Measurements from ENCODE around the gene ITK. TPM values are rescaled to one million over a fixed set of nuclear protein-coding genes. Genes with fewer than 3 reads are reported as not detected.

ITK gene
- total and polyA plus RNA-seq, 2 donors (not counting 3 experiments of a cell fraction or from before 2014, with no cell fraction given) = not detected

DNA sequence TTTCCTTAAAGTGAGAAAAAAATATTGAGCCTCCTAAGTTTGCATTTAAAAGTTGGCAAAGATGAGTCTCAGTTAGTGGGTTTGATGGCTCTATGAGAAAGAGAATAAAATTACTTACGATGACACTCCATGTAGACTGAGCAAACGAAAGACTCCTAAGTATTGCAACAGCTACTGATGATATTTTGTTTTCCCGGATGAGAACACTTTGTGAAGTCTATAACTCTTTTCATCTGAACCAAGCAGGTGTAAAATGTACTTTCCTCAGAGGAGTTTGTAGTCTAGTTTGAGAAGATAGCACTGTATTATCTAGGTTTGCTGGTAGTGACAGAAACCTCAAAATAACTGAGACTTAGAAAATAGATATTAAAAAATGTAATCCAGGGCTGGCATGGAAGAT is 1.7 kb upstream of the ITK start:
- POLR2A ChIA-PET = no interaction called here

More for the DNA sequence above, 1.7 kb upstream of the ITK start:
- intact Hi-C loops (cut with micrococcal nuclease) (no loop called here), dilution Hi-C loops (cut with MboI; ENCODE audit: extremely low pct_ligation_motif_present, low sequenced_read_pairs) (no loop called here)
- Histone ChIP-seq H3K9me3 (replicated peaks; ENCODE audit: control insufficient read depth, insufficient read depth, low read length) (no peaks in the 10 kb centered on the region), H3K4me1 (ENCODE audit: control insufficient read depth, extremely low read depth, insufficient read depth, low read length) (no peaks in the 10 kb centered on the region), H3K79me2 (ENCODE audit: control insufficient read depth, insufficient read depth, low read length) (no peaks in the 10 kb centered on the region), H3K4me2 (ENCODE audit: insufficient read depth, low read length) (no peak overlapping the region), H4K20me1 (replicated peaks; ENCODE audit: control insufficient read depth, extremely low read depth, insufficient read depth, low read length) (no peaks in the 10 kb centered on the region), H3K9ac (replicated peaks; ENCODE audit: extremely low read depth, insufficient read depth, low read length) (no peak overlapping the region), H3K27ac (ENCODE audit: insufficient read depth, low read depth, low read length) (no peak overlapping the region), H3K36me3 (ENCODE audit: control insufficient read depth in 2 of 2, extremely low read depth in 1 of 2, insufficient read depth in 2 of 2, low read length in 2 of 2) (no peaks in the 10 kb centered on the region), H2AFZ (ENCODE audit: low read depth, low read length) (no peak overlapping the region), H3K27me3 (ENCODE audit: control insufficient read depth in 2 of 2, insufficient read depth in 2 of 2, low read length in 2 of 2) (no peaks in the 10 kb centered on the region), H3K9me1 (replicated peaks; ENCODE audit: control insufficient read depth, extremely low read depth, insufficient read depth, low read length) (no peaks in the 10 kb centered on the region), H3K4me3 (replicated peaks in 1 of 3; ENCODE audit: insufficient read depth in 1 of 3, low read depth in 1 of 3, low read length in 3 of 3) (no peak overlapping the region)
- FAIRE-seq (no peak), DNase-seq (ENCODE audit: low read depth, low spot score) (no peak)
- TF ChIP-seq, protein P1, sequence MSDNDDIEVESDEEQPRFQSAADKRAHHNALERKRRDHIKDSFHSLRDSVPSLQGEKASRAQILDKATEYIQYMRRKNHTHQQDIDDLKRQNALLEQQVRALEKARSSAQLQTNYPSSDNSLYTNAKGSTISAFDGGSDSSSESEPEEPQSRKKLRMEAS (IDR thresholded peaks at IDR 0.05; ENCODE audit: insufficient read depth, insufficient read length) = no peak
- TF ChIP-seq FOS (IDR thresholded peaks at IDR 0.05; ENCODE audit: borderline replicate concordance, insufficient read depth, low read length) (no peak), JUN (IDR thresholded peaks at IDR 0.05; ENCODE audit: borderline replicate concordance, insufficient read depth, insufficient read length, low read depth) (no peak), MYC (IDR thresholded peaks at IDR 0.05; ENCODE audit: low read depth, low read length) (no peak), EZH2 (IDR thresholded peaks at IDR 0.05; ENCODE audit: borderline replicate concordance, low read depth, low read length, severe bottlenecking) (no peak), POLR2A (IDR thresholded peaks at IDR 0.05; ENCODE audit: low read depth, low read length) (no peak), POLR2AphosphoS5 (IDR thresholded peaks at IDR 0.05; ENCODE audit: insufficient read depth, low read depth, low read length) (no peak), GATA2 (IDR thresholded peaks at IDR 0.05; ENCODE audit: insufficient read depth, insufficient read length, low read depth, low read length) (no peak)
- TF ChIP-seq, protein P2, sequence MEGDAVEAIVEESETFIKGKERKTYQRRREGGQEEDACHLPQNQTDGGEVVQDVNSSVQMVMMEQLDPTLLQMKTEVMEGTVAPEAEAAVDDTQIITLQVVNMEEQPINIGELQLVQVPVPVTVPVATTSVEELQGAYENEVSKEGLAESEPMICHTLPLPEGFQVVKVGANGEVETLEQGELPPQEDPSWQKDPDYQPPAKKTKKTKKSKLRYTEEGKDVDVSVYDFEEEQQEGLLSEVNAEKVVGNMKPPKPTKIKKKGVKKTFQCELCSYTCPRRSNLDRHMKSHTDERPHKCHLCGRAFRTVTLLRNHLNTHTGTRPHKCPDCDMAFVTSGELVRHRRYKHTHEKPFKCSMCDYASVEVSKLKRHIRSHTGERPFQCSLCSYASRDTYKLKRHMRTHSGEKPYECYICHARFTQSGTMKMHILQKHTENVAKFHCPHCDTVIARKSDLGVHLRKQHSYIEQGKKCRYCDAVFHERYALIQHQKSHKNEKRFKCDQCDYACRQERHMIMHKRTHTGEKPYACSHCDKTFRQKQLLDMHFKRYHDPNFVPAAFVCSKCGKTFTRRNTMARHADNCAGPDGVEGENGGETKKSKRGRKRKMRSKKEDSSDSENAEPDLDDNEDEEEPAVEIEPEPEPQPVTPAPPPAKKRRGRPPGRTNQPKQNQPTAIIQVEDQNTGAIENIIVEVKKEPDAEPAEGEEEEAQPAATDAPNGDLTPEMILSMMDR (IDR thresholded peaks at IDR 0.05; ENCODE audit: extremely low read depth in 1 of 2, insufficient read depth in 1 of 2, low read depth in 1 of 2, low read length in 2 of 2) = no peak
- BruUV-seq (replicated peaks) = no TSS peak
- CTCF ChIA-PET = no interaction called here

Data from endothelial cell of umbilical vein (primary cell).